Measurements from ENCODE around the gene AOC2. TPM values are rescaled to one million over a fixed set of nuclear protein-coding genes. Genes with fewer than 3 reads are reported as not detected.

AOC2 gene
- total and polyA plus RNA-seq, 2 of the 13 experiments (the other 11 are each of a cell fraction or from before 2014, with no cell fraction given): 1.2 to 3.3 TPM

DNA sequence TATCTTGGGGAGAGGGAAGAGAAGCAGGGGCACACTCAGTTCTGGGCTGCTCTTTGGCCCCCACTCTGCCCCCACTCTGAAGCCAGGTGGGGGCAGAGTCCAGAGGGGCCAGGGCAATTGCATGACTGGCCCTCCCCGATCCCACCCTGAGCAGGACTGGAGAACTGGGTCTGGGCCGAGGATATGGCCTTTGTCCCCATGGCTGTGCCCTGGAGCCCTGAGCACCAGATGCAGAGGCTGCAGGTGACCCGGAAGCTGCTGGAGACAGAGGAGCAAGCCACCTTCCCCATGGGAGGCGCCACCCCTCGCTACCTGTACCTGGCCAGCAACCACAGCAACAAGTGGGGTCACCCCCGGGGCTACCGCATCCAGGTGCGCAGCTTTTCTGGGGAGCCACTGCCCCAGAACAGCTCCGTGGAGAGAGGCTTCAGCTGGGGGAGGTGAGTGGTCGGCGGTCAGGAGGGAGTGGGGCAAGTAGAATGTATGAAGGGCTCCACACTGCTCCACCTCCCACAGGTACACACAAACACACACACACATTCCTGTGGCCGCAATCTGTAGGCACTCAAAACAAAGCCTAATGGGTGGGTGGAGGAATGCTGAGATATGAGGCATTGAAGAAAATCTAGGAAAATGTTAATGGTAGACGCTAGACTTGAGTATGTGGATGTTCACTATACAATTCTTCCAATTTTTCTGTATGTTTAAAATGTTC lies 28.0 kb downstream of the AOC2 start (continued):
- TF ChIP-seq HNF4A (CRISPR knock-in tag; IDR thresholded peaks at IDR 0.05) (peak; percentile 73), ZNF329 (CRISPR knock-in tag; IDR thresholded peaks at IDR 0.05; ENCODE audit: low read depth) (no peak), TBX2 (CRISPR knock-in tag; IDR thresholded peaks at IDR 0.05; ENCODE audit: borderline replicate concordance) (no peak), ZNF672 (CRISPR knock-in tag; IDR thresholded peaks at IDR 0.05) (no peak), ZNF383 (CRISPR knock-in tag; IDR thresholded peaks at IDR 0.05; ENCODE audit: borderline replicate concordance) (no peak), CBX5 (CRISPR knock-in tag; IDR thresholded peaks at IDR 0.05; ENCODE audit: borderline replicate concordance) (no peak), ATF4 (CRISPR knock-in tag; IDR thresholded peaks at IDR 0.05) (no peak), TOPORS (CRISPR knock-in tag; IDR thresholded peaks at IDR 0.05) (no peak), AGO1 (IDR thresholded peaks at IDR 0.05; ENCODE audit: low read depth, low read length, poor library complexity, severe bottlenecking) (no peak), ZBTB7B (CRISPR knock-in tag; IDR thresholded peaks at IDR 0.05) (peak; percentile 51; the same call in 1 of the 2 replicates), ZHX1 (CRISPR knock-in tag; IDR thresholded peaks at IDR 0.05; ENCODE audit: low read depth) (no peak), ZNF879 (CRISPR knock-in tag; IDR thresholded peaks at IDR 0.05) (no peak), ZMYM2 (CRISPR knock-in tag; IDR thresholded peaks at IDR 0.05) (no peak), ZKSCAN5 (CRISPR knock-in tag; IDR thresholded peaks at IDR 0.05) (no peak), GABPB1 (CRISPR knock-in tag; IDR thresholded peaks at IDR 0.05) (0 out of 2 replicates have a peak, but pooled peaks have one; percentile 15), MEF2D (CRISPR knock-in tag; IDR thresholded peaks at IDR 0.05) (no peak), SIX1 (CRISPR knock-in tag; IDR thresholded peaks at IDR 0.05; ENCODE audit: borderline replicate concordance) (no peak), AGO2 (optimal IDR thresholded peaks at IDR 0.05; ENCODE audit: low read depth, low read length) (no peak), HNRNPLL (IDR thresholded peaks at IDR 0.05; ENCODE audit: low read depth, low read length, poor library complexity, severe bottlenecking) (peak; percentile 19)
- TF ChIP-seq, protein P1, sequence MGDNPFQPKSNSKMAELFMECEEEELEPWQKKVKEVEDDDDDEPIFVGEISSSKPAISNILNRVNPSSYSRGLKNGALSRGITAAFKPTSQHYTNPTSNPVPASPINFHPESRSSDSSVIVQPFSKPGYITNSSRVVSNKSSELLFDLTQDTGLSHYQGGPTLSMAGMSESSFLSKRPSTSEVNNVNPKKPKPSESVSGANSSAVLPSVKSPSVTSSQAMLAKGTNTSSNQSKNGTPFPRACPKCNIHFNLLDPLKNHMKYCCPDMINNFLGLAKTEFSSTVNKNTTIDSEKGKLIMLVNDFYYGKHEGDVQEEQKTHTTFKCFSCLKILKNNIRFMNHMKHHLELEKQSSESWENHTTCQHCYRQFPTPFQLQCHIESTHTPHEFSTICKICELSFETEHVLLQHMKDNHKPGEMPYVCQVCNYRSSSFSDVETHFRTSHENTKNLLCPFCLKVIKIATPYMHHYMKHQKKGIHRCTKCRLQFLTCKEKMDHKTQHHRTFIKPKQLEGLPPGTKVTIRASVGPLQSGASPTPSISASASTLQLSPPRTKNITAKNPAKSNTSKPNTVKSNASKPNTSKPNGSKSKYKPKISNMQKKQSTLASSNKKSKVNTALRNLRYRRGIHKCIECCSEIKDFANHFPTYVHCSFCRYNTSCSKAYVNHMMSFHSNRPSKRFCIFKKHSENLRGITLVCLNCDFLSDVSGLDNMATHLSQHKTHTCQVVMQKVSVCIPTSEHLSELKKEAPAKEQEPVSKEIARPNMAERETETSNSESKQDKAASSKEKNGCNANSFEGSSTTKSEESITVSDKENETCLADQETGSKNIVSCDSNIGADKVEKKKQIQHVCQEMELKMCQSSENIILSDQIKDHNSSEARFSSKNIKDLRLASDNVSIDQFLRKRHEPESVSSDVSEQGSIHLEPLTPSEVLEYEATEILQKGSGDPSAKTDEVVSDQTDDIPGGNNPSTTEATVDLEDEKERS (CRISPR knock-in tag; IDR thresholded peaks at IDR 0.05): no peak
- TF ChIP-seq, protein P2, sequence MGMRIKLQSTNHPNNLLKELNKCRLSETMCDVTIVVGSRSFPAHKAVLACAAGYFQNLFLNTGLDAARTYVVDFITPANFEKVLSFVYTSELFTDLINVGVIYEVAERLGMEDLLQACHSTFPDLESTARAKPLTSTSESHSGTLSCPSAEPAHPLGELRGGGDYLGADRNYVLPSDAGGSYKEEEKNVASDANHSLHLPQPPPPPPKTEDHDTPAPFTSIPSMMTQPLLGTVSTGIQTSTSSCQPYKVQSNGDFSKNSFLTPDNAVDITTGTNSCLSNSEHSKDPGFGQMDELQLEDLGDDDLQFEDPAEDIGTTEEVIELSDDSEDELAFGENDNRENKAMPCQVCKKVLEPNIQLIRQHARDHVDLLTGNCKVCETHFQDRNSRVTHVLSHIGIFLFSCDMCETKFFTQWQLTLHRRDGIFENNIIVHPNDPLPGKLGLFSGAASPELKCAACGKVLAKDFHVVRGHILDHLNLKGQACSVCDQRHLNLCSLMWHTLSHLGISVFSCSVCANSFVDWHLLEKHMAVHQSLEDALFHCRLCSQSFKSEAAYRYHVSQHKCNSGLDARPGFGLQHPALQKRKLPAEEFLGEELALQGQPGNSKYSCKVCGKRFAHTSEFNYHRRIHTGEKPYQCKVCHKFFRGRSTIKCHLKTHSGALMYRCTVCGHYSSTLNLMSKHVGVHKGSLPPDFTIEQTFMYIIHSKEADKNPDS (CRISPR knock-in tag; IDR thresholded peaks at IDR 0.05): no peak

Measured in HepG2 (cell line).